Activated naive CD4-positive, alpha-beta T cell treated with anti-CD3 and anti-CD28 coated beads, Interleukin-2, amount 50 U/mL, for 16 hours (primary cell): ENCODE measurements around the gene BRME1.
A peak's percentile ranks its signal among the peaks of the same experiment; 100 is the strongest.

ENCODE experiments used
- DNase-seq: peaks from one replicate; pipeline ENCODE4 v3.0.0-alpha.2; 2020

The BRME1 gene

GRCh38 chr19:13905634-13906520 is at the start of gene BRME1, which contains the start of gene CC2D1A:
BRME1 (minus strand) TSS chr19:13906117; CDS start chr19:13904892, 1,225 bp downstream.
CC2D1A (plus strand) TSS chr19:13906201; CDS start chr19:13906442, 241 bp downstream.
- peak; percentile 97 for DNase-seq

GRCh38 chr19:13954185-13954584 is 48.3 kb upstream of the BRME1 start:
- no peak for DNase-seq

GRCh38 chr19:13952931-13953531 is 47.1 kb upstream of the BRME1 start:
- DNase-seq: no peak

- peak; percentile 99 for DNase-seq
Measured at GRCh38 chr19:13952154-13952930, 46.4 kb upstream of the BRME1 start, which contains the start of gene DCAF15. DCAF15 (plus strand) TSS chr19:13952509; CDS start chr19:13952513, 4 bp downstream.

- no peak for DNase-seq
Measured at GRCh38 chr19:13951799-13952153, 45.9 kb upstream of the BRME1 start.

GRCh38 chr19:13951043-13951442 is 45.1 kb upstream of the BRME1 start:
- DNase-seq: no peak

GRCh38 chr19:13946414-13946813 is 40.5 kb upstream of the BRME1 start:
- no peak for DNase-seq

GRCh38 chr19:13942023-13942684 is 36.2 kb upstream of the BRME1 start:
- no peak for DNase-seq

- no peak for DNase-seq
Measured at GRCh38 chr19:13938301-13939064, 32.6 kb upstream of the BRME1 start, which contains the start of gene PODNL1. PODNL1 (minus strand) TSS chr19:13938417; CDS start chr19:13938181, 236 bp downstream.

- DNase-seq: no peak
Measured at GRCh38 chr19:13937479-13938300, 31.8 kb upstream of the BRME1 start.

GRCh38 chr19:13935765-13936510 is 30.0 kb upstream of the BRME1 start:
- DNase-seq: no peak

GRCh38 chr19:13934785-13935109 is 28.8 kb upstream of the BRME1 start:
- no peak for DNase-seq

GRCh38 chr19:13932911-13933393 is 27.0 kb upstream of the BRME1 start:
- no peak for DNase-seq

- no peak for DNase-seq
Measured at GRCh38 chr19:13932149-13932637, 26.3 kb upstream of the BRME1 start.

- no peak for DNase-seq
Measured at GRCh38 chr19:13931391-13932148, 25.7 kb upstream of the BRME1 start.

- no peak for DNase-seq
Measured at GRCh38 chr19:13930402-13930801, 24.5 kb upstream of the BRME1 start.

GRCh38 chr19:13929956-13930355 is 24.0 kb upstream of the BRME1 start:
- no peak for DNase-seq

GRCh38 chr19:13929340-13929739 is 23.4 kb upstream of the BRME1 start:
- DNase-seq: no peak

GRCh38 chr19:13926715-13927114 is 20.8 kb upstream of the BRME1 start:
- DNase-seq: no peak
